Measurements from ENCODE around the gene KCND1.

- no peak for TF ChIP-seq FOXA1 (IDR thresholded peaks at IDR 0.05)
- TF ChIP-seq SUZ12 (IDR thresholded peaks at IDR 0.05), result no peak
- no peak for TF ChIP-seq L3MBTL2 (conservative IDR thresholded peaks at IDR 0.05)
- no peak for TF ChIP-seq FOXK2 (IDR thresholded peaks at IDR 0.05)
- no peak for TF ChIP-seq ELF4 (IDR thresholded peaks at IDR 0.05)
- no peak for TF ChIP-seq FOXM1 (IDR thresholded peaks at IDR 0.05; ENCODE audit: borderline replicate concordance)
- no peak for TF ChIP-seq NFRKB (IDR thresholded peaks at IDR 0.05)
- no peak for TF ChIP-seq LEF1 (IDR thresholded peaks at IDR 0.05; ENCODE audit: borderline replicate concordance)
- no peak for TF ChIP-seq TARDBP (IDR thresholded peaks at IDR 0.05)
- no peak for TF ChIP-seq SP1 (IDR thresholded peaks at IDR 0.05)
These were observed 25.3 kb upstream of the KCND1 start for GRCh38 chrX:48996969-48997368.
